Trophoblast cell (in vitro differentiated cells and primary cell): ENCODE data around the gene ZBTB7C.

Experiments used
- DNase-seq, 2 donors: peaks; one replicate each; pipeline ENCODE4 v3.0.0-alpha.2; 2016
- H2AFZ ChIP-seq: 2 replicates; pipeline ENCODE4 v1.6.1; 2013; ENCODE audit warnings: low read length, moderate library complexity, mild to moderate bottlenecking; ENCODE audit not compliant: insufficient read depth, poor library complexity
- H2AK5ac ChIP-seq: 2 replicates; pipeline ENCODE4 v1.6.1; 2013; ENCODE audit warnings: mild to moderate bottlenecking, low read length
- H2BK120ac ChIP-seq: 2 replicates; pipeline ENCODE4 v1.6.1; 2013; ENCODE audit warnings: low read length, mild to moderate bottlenecking, moderate library complexity; ENCODE audit not compliant: insufficient read depth, poor library complexity
- H2BK12ac ChIP-seq: 2 replicates; pipeline ENCODE4 v1.6.1; 2013; ENCODE audit warnings: mild to moderate bottlenecking, low read length, moderate library complexity
- H2BK5ac ChIP-seq: 2 replicates; pipeline ENCODE4 v1.6.1; 2013; ENCODE audit warnings: low read length, low read depth, moderate library complexity, mild to moderate bottlenecking; ENCODE audit not compliant: poor library complexity
- H3K14ac ChIP-seq: 2 replicates; pipeline ENCODE4 v1.6.1; 2013; ENCODE audit warnings: mild to moderate bottlenecking, low read length
- H3K18ac ChIP-seq: 2 replicates; pipeline ENCODE4 v1.6.1; 2013; ENCODE audit warnings: mild to moderate bottlenecking, low read length
- H3K23ac ChIP-seq: 2 replicates; pipeline ENCODE4 v1.6.1; 2013; ENCODE audit warnings: low read length
- H3K27ac ChIP-seq: 2 replicates; pipeline ENCODE4 v1.5.1; 2013; ENCODE audit warnings: low read depth, mild to moderate bottlenecking, inconsistent platforms, low read length, moderate library complexity
- H3K27me3 ChIP-seq: 2 replicates; pipeline ENCODE4 v1.6.1; 2013; ENCODE audit warnings: inconsistent platforms, mild to moderate bottlenecking, low read length, moderate library complexity; ENCODE audit not compliant: insufficient read depth
- H3K36me3 ChIP-seq, 2 experiments: 1 replicate in 1 of 2; 2 replicates in 1 of 2; pipeline ENCODE4 v1.6.1; 2013; ENCODE audit warnings: low read length in 2 of 2, mild to moderate bottlenecking in 2 of 2, moderate library complexity in 1 of 2; ENCODE audit not compliant: insufficient read depth in 2 of 2, control insufficient read depth in 1 of 2
- H3K4ac ChIP-seq: 2 replicates; pipeline ENCODE4 v1.6.1; 2013; ENCODE audit warnings: low read depth, mild to moderate bottlenecking, low read length, moderate library complexity
- H3K4me1 ChIP-seq, 2 experiments: 1 replicate in 1 of 2; 2 replicates in 1 of 2; pipeline ENCODE4 v1.6.1; 2013; ENCODE audit warnings: low read length in 2 of 2, mild to moderate bottlenecking in 2 of 2, moderate library complexity in 1 of 2; ENCODE audit not compliant: insufficient read depth in 2 of 2, control insufficient read depth in 1 of 2
- H3K4me2 ChIP-seq: 2 replicates; pipeline ENCODE4 v1.6.1; 2013; ENCODE audit warnings: inconsistent platforms, mild to moderate bottlenecking, low read length, moderate library complexity
- H3K4me3 ChIP-seq: 2 replicates; pipeline ENCODE4 v1.5.1; 2013; ENCODE audit warnings: mild to moderate bottlenecking, low read depth, low read length, inconsistent platforms
- H3K79me1 ChIP-seq: one replicate; pipeline ENCODE4 v1.6.1; 2013; ENCODE audit warnings: low read length
- H3K79me2 ChIP-seq: 2 replicates; pipeline ENCODE4 v1.6.1; 2013; ENCODE audit warnings: low read length, mild to moderate bottlenecking; ENCODE audit not compliant: control insufficient read depth, insufficient read depth, poor library complexity
- H3K9ac ChIP-seq: 2 replicates; pipeline ENCODE4 v1.6.1; 2013; ENCODE audit warnings: mild to moderate bottlenecking, low read length
- H3K9me3 ChIP-seq: 2 replicates; pipeline ENCODE4 v1.6.1; 2013; ENCODE audit warnings: low read depth, mild to moderate bottlenecking, control low read depth, inconsistent platforms, low read length; ENCODE audit not compliant: insufficient read depth
- H4K12ac ChIP-seq: 2 replicates; pipeline ENCODE4 v1.6.1; 2013; ENCODE audit warnings: low read depth, mild to moderate bottlenecking, low read length, moderate library complexity
- H4K8ac ChIP-seq: 2 replicates; pipeline ENCODE4 v1.6.1; 2013; ENCODE audit warnings: low read depth, mild to moderate bottlenecking, low read length, moderate library complexity
- H4K91ac ChIP-seq: one replicate; pipeline ENCODE4 v1.6.1; 2013; ENCODE audit warnings: low read depth, mild to moderate bottlenecking, low read length, moderate library complexity
- WGBS: extraction: QIAGEN DNeasy Blood & Tissue Kit; methylation state at CpG from one replicate; pipeline ENCODE4 v1.1.7; 2013; ENCODE audit warnings: missing lambda C conversion rate; ENCODE audit not compliant: insufficient read length, insufficient coverage; ENCODE audit errors: extremely low coverage; 5-methylcytosine and 5-hydroxymethylcytosine counted together

Gene ZBTB7C

DNA sequence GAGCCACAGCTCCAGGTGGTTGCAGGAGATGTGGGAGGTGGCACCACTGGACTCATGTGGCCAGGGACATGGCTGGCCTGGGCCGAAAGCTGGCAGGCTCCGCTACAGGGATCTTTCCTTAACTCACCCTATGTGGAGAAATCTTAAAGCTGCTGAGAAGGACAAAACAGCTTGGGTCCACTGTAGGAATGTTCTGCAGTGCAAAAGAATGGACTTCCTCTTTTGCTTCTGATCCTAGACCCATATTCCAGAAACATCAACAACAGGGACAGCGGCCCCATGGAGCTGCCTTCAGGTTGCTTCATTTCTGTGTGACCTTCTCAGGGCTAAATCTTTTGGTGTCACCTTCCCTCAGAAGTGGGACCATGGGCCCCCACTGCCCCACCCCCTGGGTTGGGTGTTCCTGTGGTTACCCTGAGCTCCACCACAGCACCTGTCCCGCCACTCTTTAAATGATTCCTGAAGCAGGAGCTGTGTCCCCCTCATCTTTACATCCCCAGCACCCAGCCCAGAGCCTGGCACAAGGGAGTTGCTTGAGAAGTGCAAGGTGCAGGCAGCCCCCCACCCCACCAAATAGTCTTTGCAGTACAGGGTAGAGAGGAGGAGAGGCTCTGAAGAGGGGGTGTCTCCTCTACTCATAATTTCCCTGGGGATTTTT, 205.8 kb downstream of the ZBTB7C start:
- Histone ChIP-seq H3K18ac (no peak overlapping the region), H3K23ac (no peak overlapping the region), H3K79me1 (no peaks in the 10 kb centered on the region), H4K91ac (no peak overlapping the region), H2AK5ac (no peak overlapping the region), H4K8ac (no peak overlapping the region), H3K4me3 (no peak overlapping the region), H2BK5ac (no peak overlapping the region), H3K4ac (no peak overlapping the region), H3K4me1 (no peaks in the 10 kb centered on the region), H3K27me3 (no peaks in the 10 kb centered on the region), H3K27ac (no peak overlapping the region), H3K9ac (no peak overlapping the region), H4K12ac (no peak overlapping the region), H3K79me2 (no peaks in the 10 kb centered on the region), H2AFZ (no peak overlapping the region), H3K14ac (no peak overlapping the region), H2BK12ac (no peak overlapping the region), H3K36me3 (no peaks in the 10 kb centered on the region), H3K4me2 (no peak overlapping the region), H3K9me3 (no peaks in the 10 kb centered on the region), H2BK120ac (no peak overlapping the region)
- DNase-seq = no peak
- no CpG with 5 or more reads among the region's 4 CpGs for WGBS

DNA sequence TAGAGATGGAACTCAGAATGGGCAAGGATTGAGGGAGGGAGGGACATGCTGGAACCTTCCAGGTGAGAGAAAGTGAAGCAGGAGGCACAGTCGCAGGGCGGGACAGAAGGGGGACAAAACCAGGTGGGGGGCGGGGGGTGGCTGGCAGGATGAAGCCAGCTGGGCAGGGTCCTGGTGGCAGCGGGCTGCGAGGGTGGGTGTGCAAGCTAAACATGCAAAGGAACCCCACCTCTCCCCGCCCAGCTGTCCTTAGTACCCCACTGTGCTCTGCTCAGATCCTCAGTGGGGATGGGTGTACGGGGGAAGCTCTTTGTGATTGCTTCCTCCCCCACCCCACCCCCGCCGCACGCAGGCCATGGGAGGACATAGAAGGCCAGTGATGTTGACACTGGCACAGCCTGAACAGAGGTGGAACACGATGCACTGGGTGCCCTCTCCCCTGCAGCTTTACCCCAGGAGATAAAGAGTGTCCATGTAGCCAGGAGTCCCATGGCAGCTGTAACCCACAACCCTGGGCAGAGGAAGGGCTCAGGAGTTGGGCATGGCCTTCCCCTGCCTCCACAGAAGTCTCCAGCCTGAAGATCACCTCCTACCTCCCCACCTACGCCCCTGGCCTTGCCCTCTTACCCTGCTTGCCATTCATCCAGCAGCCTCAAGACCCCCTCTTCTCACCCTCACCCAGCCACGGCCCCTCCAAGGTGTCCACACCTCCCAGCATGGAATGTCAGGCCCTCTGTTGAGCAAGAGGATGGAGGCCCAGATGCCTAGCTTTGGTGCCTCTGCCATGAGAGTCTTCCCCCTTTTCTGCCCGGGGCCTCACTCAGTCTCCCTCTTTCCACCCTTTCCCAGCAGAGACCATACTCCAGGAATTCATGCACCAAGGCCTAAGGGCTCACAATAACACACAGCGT, 206.6 kb downstream of the ZBTB7C start:
- H3K4ac ChIP-seq = no peak overlapping the region

GRCh38 chr18:48202006-48202348, 207.2 kb downstream of the ZBTB7C start:
- Histone ChIP-seq H2BK120ac (no peak overlapping the region), H3K79me1 (no peaks in the 10 kb centered on the region), H3K14ac (no peak overlapping the region), H4K91ac (no peak overlapping the region), H3K79me2 (no peaks in the 10 kb centered on the region), H3K9me3 (no peaks in the 10 kb centered on the region), H3K23ac (no peak overlapping the region), H3K4me2 (no peak overlapping the region), H3K4me1 (no peaks in the 10 kb centered on the region), H3K4ac (no peak overlapping the region), H3K36me3 (no peaks in the 10 kb centered on the region), H4K12ac (no peak overlapping the region), H2BK12ac (no peak overlapping the region), H3K18ac (no peak overlapping the region), H4K8ac (no peak overlapping the region), H3K27me3 (no peaks in the 10 kb centered on the region), H3K9ac (no peak overlapping the region), H2AFZ (no peak overlapping the region), H2AK5ac (no peak overlapping the region), H3K27ac (no peak overlapping the region), H3K4me3 (no peak overlapping the region), H2BK5ac (no peak overlapping the region)
- whole genome bisulfite sequencing = no CpG with 5 or more reads among the region's 9 CpGs
- no peak for DNase-seq

More for the DNA sequence above, 206.6 kb downstream of the ZBTB7C start:
- Histone ChIP-seq H3K9me3 (no peaks in the 10 kb centered on the region), H2BK120ac (no peak overlapping the region), H3K23ac (no peak overlapping the region), H3K9ac (no peak overlapping the region), H3K4me3 (no peak overlapping the region), H3K14ac (no peak overlapping the region), H3K79me2 (no peaks in the 10 kb centered on the region), H3K79me1 (no peaks in the 10 kb centered on the region), H2AK5ac (no peak overlapping the region), H4K91ac (no peak overlapping the region), H2BK5ac (no peak overlapping the region), H3K4me1 (no peaks in the 10 kb centered on the region), H4K8ac (no peak overlapping the region), H3K4me2 (no peak overlapping the region), H3K18ac (no peak overlapping the region), H2AFZ (no peak overlapping the region), H3K27me3 (no peaks in the 10 kb centered on the region), H4K12ac (no peak overlapping the region), H3K36me3 (no peaks in the 10 kb centered on the region), H2BK12ac (no peak overlapping the region), H3K27ac (no peak overlapping the region)
- no peak for DNase-seq
- no CpG with 5 or more reads among the region's 15 CpGs for WGBS

GRCh38 chr18:48201337-48202005, 207.7 kb downstream of the ZBTB7C start:
- H3K23ac ChIP-seq = no peak overlapping the region
- no peak for DNase-seq
- no CpG with 5 or more reads among the region's 10 CpGs for WGBS
- H3K4me3 ChIP-seq = no peak overlapping the region
- no peak overlapping the region for H2AK5ac ChIP-seq
- H3K14ac ChIP-seq = no peak overlapping the region
- no peaks in the 10 kb centered on the region for H3K79me1 ChIP-seq
- H3K27ac ChIP-seq = no peak overlapping the region
- no peaks in the 10 kb centered on the region for H3K79me2 ChIP-seq
- H3K9ac ChIP-seq = no peak overlapping the region
- no peak overlapping the region for H2AFZ ChIP-seq
- H3K18ac ChIP-seq = no peak overlapping the region
- no peak overlapping the region for H2BK120ac ChIP-seq
- H4K91ac ChIP-seq = no peak overlapping the region
- H3K9me3 ChIP-seq = no peaks in the 10 kb centered on the region
- H4K8ac ChIP-seq = no peak overlapping the region
- H3K4me1 ChIP-seq = no peaks in the 10 kb centered on the region
- no peak overlapping the region for H2BK12ac ChIP-seq
- H2BK5ac ChIP-seq = no peak overlapping the region
- H3K27me3 ChIP-seq = no peaks in the 10 kb centered on the region
- no peaks in the 10 kb centered on the region for H3K36me3 ChIP-seq
- H4K12ac ChIP-seq = no peak overlapping the region
- no peak overlapping the region for H3K4me2 ChIP-seq
- no peak overlapping the region for H3K4ac ChIP-seq
